Nephron (organoid): ENCODE data around the gene PMM1.

Experiments used
- H3K27ac Mint-ChIP-seq, 3 experiments: 2 replicates each; pipeline ENCODE4 v1.8.0; 2020; ENCODE audit warnings: mixed read lengths in 3 of 3, mild to moderate bottlenecking in 2 of 3, moderate library complexity in 1 of 3
- H3K27me3 Mint-ChIP-seq: 2 replicates; pipeline ENCODE4 v1.8.0; 2021; ENCODE audit warnings: low read depth, mild to moderate bottlenecking, moderate library complexity, mixed read lengths
- H3K36me3 Mint-ChIP-seq: 2 replicates; pipeline ENCODE4 v1.8.0; 2020; ENCODE audit warnings: low read depth, mixed read lengths
- H3K4me1 Mint-ChIP-seq: 2 replicates; pipeline ENCODE4 v1.8.0; 2020; ENCODE audit warnings: mixed read lengths
- H3K4me3 Mint-ChIP-seq, 3 experiments: 2 replicates each; pipeline ENCODE4 v1.8.0; 2020; ENCODE audit warnings: mild to moderate bottlenecking in 3 of 3, mixed read lengths in 3 of 3, moderate library complexity in 2 of 3
- H3K9me3 Mint-ChIP-seq: 2 replicates; pipeline ENCODE4 v1.8.0; 2020; ENCODE audit warnings: mixed read lengths
- CTCF ChIP-seq, 3 experiments: fragments of 200-600 bp; sonication (generic); IDR thresholded peaks; one replicate each; pipeline ENCODE4 v1.5.0; 2021; ENCODE audit warnings: antibody characterized with exemption in 3 of 3; ENCODE audit not compliant: unreplicated experiment in 3 of 3

The PMM1 gene

GRCh38 chr22:41587347-41587723 is 2.3 kb downstream of the PMM1 start:
- Mint-ChIP-seq H3K4me1 (no peaks in the 10 kb centered on the region), H3K4me3 (peak overlapping the region; percentile 93 to 95 (median 95)), H3K9me3 (no peaks in the 10 kb centered on the region), H3K27ac (peak overlapping the region; percentile 83 to 96 (median 96)), H3K27me3 (peaks cover 3% of the 10 kb centered on the region), H3K36me3 (peaks cover 19% of the 10 kb centered on the region)
- no peak for TF ChIP-seq CTCF (IDR thresholded peaks at IDR 0.05; ENCODE audit: unreplicated experiment in 3 of 3)

GRCh38 chr22:41585898-41586297 is 3.7 kb downstream of the PMM1 start:
- peak overlapping the region in 1 of 3 experiments; percentile 79 for H3K27ac Mint-ChIP-seq
- TF ChIP-seq CTCF (IDR thresholded peaks at IDR 0.05; ENCODE audit: unreplicated experiment in 3 of 3) = no peak
- H3K36me3 Mint-ChIP-seq = peaks cover 21% of the 10 kb centered on the region
- H3K4me3 Mint-ChIP-seq = peak overlapping the region in 2 of 3 experiments; percentile 35 to 37
- no peaks in the 10 kb centered on the region for H3K4me1 Mint-ChIP-seq
- no peaks in the 10 kb centered on the region for H3K9me3 Mint-ChIP-seq
- H3K27me3 Mint-ChIP-seq = no peaks in the 10 kb centered on the region

GRCh38 chr22:41584881-41585280 is 4.8 kb downstream of the PMM1 start:
- Mint-ChIP-seq H3K9me3 (no peaks in the 10 kb centered on the region), H3K27me3 (no peaks in the 10 kb centered on the region), H3K4me3 (no peak overlapping the region), H3K4me1 (no peaks in the 10 kb centered on the region), H3K36me3 (peaks cover 21% of the 10 kb centered on the region), H3K27ac (peak overlapping the region in 1 of 3 experiments; percentile 52)
- no peak for TF ChIP-seq CTCF (IDR thresholded peaks at IDR 0.05; ENCODE audit: unreplicated experiment in 3 of 3)

GRCh38 chr22:41582694-41583093 is 6.9 kb downstream of the PMM1 start:
- Mint-ChIP-seq H3K27ac (peak overlapping the region in 1 of 3 experiments; percentile 65), H3K4me1 (no peaks in the 10 kb centered on the region), H3K9me3 (no peaks in the 10 kb centered on the region), H3K4me3 (no peak overlapping the region), H3K27me3 (no peaks in the 10 kb centered on the region), H3K36me3 (peaks cover 21% of the 10 kb centered on the region)
- no peak for TF ChIP-seq CTCF (IDR thresholded peaks at IDR 0.05; ENCODE audit: unreplicated experiment in 3 of 3)

GRCh38 chr22:41579997-41580355 is 9.7 kb downstream of the PMM1 start:
- Mint-ChIP-seq H3K4me1 (peaks cover 6% of the 10 kb centered on the region), H3K9me3 (no peaks in the 10 kb centered on the region), H3K27me3 (no peaks in the 10 kb centered on the region), H3K36me3 (peaks cover 21% of the 10 kb centered on the region), H3K4me3 (no peak overlapping the region), H3K27ac (no peak overlapping the region)
- TF ChIP-seq CTCF (IDR thresholded peaks at IDR 0.05; ENCODE audit: unreplicated experiment in 3 of 3) = no peak

- H3K4me1 Mint-ChIP-seq = peaks cover 6% of the 10 kb centered on the region
- H3K27me3 Mint-ChIP-seq = no peaks in the 10 kb centered on the region
- peaks cover 15% of the 10 kb centered on the region for H3K36me3 Mint-ChIP-seq
- no peaks in the 10 kb centered on the region for H3K9me3 Mint-ChIP-seq
- TF ChIP-seq CTCF (IDR thresholded peaks at IDR 0.05; ENCODE audit: unreplicated experiment in 3 of 3) = no peak
- no peak overlapping the region for H3K27ac Mint-ChIP-seq
- H3K4me3 Mint-ChIP-seq = no peak overlapping the region
Observed at GRCh38 chr22:41579297-41579996, 10.2 kb downstream of the PMM1 start.
